Fibroblast of the conjunctiva (primary cell): ENCODE measurements around the gene MAD1L1.
"Not testable (repeated sequence)": the region's sequence is repeated elsewhere in the genome, so short reads cannot be mapped to it uniquely, and the experiment has no call there.

ENCODE experiments used
- DNase-seq: peaks from one replicate; pipeline ENCODE4 v3.0.0-alpha.2; 2010; ENCODE audit warnings: low read depth

MAD1L1 gene

GRCh38 chr7:2172311-2173188 lies 60.2 kb downstream of the MAD1L1 start:
- DNase-seq: peak; percentile 90

GRCh38 chr7:2171855-2172254 lies 60.9 kb downstream of the MAD1L1 start:
- no peak for DNase-seq

DNA sequence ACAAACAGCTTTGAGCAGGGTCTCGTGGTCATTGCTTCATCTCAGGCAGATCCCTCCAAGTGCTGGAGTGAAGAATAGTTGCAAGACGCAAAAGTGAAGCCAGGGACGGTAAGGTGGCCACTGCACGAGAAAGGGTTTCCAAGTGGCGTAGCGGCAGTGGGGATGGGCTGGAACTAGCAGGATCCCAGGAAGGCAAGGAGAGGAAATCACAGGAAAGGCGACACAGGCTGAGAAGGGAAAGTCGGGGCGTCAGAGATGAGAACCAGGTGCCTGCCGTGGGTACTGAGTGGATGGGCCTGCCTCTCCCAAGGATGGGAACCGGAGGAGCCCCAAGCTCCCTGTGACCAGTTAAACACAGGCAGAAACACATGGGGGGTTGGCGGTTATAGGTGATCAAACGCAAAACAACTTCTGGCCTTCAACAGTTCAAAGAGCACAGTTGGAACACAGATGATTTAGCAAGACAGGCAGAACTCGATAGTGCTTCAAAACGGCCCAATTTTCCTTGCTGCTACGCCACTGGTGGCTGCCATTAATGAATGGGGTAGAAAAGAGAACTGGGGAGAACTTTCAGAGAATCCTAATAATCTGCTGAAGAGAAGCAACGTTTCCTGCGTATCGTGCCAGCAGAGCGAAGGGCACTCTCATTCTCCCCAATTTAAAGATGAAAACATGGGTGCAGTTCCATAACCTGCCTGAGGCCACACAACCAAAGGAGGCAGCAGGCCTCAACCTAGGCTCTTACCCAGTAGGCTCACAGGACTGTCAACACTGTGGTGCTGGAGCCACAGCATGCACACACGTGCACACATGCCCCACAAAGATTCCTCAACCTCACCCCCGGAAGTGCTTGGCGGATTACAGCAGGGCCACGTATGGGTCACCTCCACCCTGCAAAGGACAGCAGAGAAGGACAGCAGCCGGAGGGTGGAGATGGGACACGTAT lies 61.9 kb downstream of the MAD1L1 start:
- no peak for DNase-seq

DNA sequence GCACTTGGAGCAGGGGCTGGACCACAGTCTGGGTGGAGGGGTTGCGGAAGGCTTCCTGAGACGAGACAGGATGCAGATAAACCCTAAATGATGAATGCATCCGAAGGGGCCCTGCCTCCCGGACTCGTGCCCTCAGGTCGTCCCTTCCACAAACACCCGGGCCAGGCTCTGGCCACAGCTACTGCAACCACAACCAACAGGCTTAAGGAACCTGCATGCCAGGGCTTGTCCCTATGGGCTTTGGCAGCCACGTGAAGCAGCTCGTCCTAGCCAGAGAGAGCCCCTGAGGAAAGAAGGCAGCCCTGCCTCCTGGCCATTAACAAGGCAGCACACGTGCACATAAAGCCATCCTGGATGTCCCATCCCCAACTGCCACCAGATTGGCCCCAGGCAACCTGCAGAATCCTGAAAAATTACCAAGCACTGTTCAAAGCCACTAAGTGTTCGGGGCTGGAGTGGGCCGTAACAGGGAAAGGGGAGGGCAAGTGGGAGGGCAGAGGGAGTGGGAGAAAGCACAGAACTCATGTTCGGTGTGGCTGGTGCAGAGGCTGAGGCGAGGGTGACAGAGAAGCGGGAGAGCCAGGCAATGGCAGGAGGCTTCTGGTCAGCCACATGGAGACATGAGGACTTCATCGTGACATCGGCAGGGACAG lies 62.7 kb downstream of the MAD1L1 start:
- no peak for DNase-seq

GRCh38 chr7:2168615-2169311 lies 64.0 kb downstream of the MAD1L1 start:
- no peak for DNase-seq

DNA sequence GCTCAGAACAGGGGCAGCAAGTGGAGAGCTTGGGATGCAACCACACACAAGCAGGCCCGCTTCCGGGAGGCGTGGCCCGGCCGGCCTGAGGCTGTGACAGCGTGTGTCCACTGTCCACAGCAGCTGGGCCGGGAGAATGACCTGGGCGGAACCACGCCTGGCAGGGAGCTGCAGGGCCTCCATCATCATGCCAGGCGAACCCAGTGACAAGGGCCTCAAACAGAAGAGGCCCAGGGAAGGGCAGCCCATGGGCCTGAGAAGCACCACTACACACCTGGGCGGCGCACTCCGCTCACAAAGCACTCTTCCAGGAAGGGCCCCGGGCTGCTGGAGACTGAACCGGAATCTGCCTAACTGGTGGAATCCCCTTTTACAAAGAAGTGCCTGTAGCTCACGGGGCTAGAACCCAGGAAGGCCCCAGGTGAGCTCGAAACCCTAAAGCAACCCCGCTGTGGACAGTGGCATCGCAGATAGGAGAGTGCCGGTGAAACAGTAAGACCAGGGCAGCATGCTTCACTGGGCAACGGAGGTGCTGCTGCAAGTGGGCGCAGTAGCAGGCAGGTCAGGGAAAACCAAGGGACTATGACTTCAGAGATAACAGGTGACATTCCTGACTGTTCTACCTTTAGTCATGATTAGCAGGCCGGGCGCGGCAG lies 66.0 kb downstream of the MAD1L1 start:
- DNase-seq: no peak

- no peak for DNase-seq
Observed at GRCh38 chr7:2165610-2166594, 66.8 kb downstream of the MAD1L1 start.

GRCh38 chr7:2165239-2165609 lies 67.5 kb downstream of the MAD1L1 start:
- DNase-seq: no peak

- DNase-seq: no peak
Observed at GRCh38 chr7:2164646-2165045, 68.1 kb downstream of the MAD1L1 start.

GRCh38 chr7:2163600-2164555 lies 68.9 kb downstream of the MAD1L1 start:
- DNase-seq: no peak

- no peak for DNase-seq
Observed at GRCh38 chr7:2162959-2163358, 69.8 kb downstream of the MAD1L1 start.

GRCh38 chr7:2162004-2162902 lies 70.5 kb downstream of the MAD1L1 start:
- DNase-seq: not testable (repeated sequence)

DNA sequence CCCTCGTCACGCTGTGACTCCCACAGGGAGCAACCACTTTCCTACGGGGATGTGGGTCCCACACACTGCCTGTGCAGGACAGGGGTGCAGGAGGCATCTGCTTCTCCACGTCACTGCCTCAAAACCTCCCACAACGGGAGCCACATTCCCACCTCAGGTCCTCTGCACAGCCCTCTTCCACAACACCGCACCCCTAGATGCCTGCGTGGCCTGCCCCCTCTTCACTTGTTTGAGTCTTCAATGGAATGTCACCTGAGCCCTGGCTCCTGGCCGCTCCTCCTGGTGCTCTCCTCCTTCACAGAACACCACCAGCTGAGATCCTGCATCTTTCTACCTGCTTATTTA lies 73.6 kb downstream of the MAD1L1 start:
- DNase-seq: no peak

GRCh38 chr7:2158331-2159175 lies 74.2 kb downstream of the MAD1L1 start:
- DNase-seq: no peak

- peak; percentile 86 for DNase-seq
Observed at GRCh38 chr7:2157473-2158279, 75.1 kb downstream of the MAD1L1 start.
